Activated T-helper 1 cell treated with anti-CD3 and anti-CD28 coated beads, Interleukin-2, amount 50 U/mL, for 16 hours (primary cell): ENCODE data around the gene KLHDC10.
"Not testable (repeated sequence)": the region's sequence is repeated elsewhere in the genome, so short reads cannot be mapped to it uniquely, and the experiment has no call there.

ENCODE experiments used
- DNase-seq, 2 donors: peaks; one replicate each; pipeline ENCODE4 v3.0.0-alpha.2; 2020; ENCODE audit warnings: low read depth in 1 of 2, low spot score in 1 of 2

Gene KLHDC10

DNA sequence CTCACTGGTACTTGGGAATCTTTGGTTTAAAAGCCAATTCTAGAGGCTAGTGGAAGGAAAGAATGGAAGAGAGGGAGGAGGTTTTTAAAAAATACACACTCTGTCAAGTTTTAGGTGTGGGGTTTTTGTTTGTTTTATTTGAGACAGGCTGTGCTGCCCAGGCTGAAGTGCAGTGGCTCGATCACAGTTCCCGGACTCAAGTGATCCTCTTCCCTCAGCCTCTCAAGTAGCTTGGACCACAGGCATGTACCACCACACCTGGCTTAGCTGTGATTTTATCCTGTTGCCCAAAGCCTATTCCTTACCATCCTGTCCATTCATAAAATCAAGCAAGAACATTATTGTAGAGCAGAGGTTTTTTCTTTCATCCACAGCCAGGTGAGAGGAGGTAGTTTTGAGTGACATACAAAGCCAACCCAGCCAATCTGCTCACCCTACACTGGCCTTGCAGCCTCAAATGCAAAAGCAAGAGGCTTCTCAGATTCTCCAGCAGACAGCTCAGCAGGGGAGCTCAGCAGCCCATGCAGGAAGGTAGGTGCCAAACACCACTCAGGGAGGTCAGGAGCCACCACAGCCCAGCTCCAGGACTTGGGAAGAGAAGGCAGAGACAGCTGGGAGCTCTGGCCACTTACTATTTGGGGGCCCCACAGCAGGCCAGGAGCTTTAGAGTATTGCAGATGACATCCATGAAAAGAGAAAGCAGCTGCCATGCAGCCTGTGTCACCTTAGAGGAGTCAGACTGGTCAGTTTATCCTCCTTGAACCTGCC lies 69.0 kb downstream of the KLHDC10 start:
- DNase-seq: no peak

GRCh38 chr7:130140551-130141160 lies 70.3 kb downstream of the KLHDC10 start:
- no peak for DNase-seq

DNA sequence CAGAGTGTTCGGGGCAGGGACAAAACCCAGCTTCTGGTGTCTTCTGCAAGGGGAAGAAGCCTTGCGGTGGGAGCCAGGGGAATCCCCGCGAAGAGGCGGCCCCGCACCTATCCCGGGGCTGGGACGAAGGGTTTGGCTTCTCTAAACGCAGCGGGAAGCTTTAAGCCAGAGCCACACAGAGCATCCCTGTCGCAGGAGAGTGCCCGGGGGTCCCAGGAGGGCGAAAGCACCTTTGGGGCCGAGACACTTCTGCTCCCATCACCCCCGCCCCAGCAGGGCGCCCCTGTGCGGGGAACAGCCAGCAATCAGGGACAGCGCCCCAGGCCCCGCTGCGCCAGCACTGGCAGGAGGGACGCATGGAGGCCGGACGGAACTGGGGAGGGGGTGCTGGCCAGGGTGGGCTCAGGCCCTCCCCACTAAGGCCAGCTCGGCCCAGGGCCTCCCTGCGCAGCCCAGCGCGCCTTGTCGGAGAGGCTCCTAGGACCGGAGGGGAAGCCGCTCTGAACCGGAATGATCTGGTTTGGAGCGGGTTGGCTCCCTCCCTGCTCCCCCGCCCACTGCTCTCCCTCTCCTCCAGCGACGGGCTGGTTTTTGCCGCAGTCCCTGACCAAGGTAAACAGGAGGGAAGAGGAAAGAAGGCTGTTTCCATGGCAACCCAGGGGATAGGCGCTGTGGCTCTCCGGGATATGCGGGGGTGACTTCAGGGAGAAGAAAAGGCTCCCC lies 71.0 kb downstream of the KLHDC10 start:
- peak in 1 of 2 donors; percentile 20 for DNase-seq

DNA sequence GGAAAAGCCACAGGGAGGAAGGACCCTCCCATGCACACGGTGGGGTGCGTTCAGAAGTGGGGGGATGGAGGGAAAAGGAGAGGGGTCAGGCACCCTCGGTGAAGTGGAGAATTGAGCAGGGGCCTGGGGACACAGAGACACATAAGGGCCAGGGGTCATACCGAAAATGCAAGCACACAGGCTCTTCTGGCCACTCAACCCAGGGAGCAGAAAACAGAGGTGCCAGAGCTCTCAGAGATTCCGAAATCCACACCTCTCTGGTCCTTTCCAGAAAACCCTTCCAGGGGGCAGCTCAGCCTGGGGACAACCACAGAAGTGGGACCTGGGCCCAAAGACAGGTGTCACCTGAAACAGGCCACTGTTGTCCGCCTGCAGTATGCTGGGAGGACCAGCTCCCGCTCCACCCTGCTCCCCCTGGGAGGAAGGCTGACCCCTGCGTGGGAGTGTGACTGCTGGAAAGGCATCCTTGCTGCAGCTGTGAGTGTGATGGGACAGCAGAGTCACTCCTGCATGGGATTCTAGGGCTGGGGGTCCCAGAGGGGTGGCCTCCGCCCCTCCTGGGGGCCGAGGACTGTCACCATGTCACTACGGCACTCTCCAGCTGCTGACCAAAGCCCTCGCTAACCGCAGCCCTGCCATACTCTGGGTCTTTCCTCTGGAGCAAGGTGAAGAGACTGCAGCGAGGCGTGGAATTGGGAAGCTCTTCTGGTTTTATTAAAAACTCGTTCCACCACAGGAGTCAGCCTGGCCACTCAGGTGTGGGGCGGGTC lies 71.7 kb downstream of the KLHDC10 start:
- no peak for DNase-seq

DNA sequence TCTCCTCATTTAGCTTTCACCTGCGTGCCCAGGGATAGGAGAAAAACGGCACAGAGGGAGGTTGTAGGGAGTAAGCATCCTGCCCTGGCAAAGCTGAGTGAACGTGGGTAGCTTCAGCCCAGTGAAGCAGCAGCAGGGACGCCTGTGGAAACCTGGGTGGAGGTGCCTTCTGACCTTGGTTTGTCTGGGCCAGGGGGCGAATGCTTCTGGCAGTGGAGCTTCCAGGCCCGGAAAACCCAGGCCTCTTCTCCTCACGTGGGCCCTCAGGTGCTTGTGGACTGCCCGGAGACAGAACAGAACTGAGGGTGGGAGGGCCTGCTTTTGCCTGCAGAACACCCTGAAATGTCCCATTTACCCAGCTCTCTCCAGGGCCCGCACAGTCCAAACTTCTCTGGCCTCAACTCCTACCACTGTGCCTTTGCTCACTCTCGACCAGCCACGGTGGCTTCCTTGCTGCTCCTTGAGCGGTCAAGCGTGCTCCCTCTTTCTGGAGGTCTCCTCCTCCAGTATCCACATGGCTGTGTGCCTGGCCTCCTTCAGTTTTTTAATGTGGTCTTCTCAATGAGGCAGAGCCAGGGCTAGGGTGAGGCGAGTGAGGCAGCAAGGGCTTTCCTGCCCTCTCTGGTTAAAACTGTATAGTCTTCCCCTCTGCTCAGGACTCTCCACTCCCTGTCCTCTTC lies 72.5 kb downstream of the KLHDC10 start:
- no peak for DNase-seq

- no peak for DNase-seq
Measured at GRCh38 chr7:130143334-130143732, 73.0 kb downstream of the KLHDC10 start.

- no peak for DNase-seq
Measured at GRCh38 chr7:130143986-130144311, 73.6 kb downstream of the KLHDC10 start.

DNA sequence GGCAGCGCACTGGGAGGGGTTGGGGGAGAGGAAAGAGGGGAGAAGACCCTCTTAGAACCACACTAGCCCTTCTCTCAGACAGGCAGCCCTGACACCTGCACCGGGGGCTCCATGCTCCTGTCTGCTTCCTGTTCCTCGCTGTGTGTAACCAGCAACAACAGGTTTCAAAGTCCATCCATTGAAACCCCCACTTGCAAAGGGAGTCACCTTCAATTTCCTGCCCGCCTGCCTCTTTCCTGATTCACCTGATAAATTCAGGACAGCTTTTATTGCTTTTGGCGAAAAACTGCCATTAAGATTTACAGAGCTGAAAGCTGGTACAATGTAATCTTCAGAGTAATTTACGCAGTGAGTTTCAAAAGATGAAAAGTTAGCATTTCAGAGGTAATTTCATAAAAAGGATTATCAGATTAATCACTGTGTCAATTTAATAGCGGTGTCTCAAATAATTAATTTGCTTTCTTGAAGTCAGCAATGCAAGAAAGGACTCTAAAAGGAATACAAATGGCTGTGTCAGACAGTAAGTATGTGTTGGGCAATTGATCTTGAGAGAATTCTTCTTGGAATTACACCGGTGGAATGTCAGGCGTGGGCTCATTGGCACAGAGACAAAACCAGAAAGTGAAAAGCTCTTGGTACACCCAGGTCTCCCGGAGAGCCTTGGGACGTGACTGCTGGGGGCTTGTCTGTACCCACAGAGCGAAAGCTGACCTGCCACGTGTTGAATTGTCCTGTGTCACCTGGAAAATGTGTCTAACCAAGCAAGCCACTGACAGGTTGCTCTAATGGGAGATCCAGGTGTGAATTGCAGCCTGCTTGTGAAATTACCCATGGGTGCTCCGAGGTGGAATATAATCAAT lies 74.2 kb downstream of the KLHDC10 start:
- no peak for DNase-seq

GRCh38 chr7:130145424-130146100 lies 75.2 kb downstream of the KLHDC10 start:
- no peak for DNase-seq

DNA sequence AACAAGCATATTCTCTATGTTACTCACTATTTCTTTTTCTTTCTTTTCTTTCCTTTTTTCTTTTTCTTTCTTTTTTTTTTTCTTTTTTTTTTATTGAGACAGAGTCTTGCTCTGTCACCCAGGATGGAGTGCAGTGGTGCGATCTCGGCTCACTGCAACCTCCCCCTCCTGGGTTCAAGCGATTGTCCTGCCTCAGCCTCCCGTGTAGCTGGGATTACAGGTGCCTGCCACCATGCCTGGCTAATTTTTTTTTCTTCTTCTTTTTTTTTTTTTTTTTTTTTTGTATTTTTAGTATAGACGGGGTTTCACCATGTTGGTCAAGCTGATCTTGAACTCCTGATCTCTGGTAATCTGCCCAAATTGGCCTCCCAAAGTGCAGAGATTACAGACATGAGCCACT lies 75.8 kb downstream of the KLHDC10 start:
- not testable (repeated sequence) for DNase-seq

DNA sequence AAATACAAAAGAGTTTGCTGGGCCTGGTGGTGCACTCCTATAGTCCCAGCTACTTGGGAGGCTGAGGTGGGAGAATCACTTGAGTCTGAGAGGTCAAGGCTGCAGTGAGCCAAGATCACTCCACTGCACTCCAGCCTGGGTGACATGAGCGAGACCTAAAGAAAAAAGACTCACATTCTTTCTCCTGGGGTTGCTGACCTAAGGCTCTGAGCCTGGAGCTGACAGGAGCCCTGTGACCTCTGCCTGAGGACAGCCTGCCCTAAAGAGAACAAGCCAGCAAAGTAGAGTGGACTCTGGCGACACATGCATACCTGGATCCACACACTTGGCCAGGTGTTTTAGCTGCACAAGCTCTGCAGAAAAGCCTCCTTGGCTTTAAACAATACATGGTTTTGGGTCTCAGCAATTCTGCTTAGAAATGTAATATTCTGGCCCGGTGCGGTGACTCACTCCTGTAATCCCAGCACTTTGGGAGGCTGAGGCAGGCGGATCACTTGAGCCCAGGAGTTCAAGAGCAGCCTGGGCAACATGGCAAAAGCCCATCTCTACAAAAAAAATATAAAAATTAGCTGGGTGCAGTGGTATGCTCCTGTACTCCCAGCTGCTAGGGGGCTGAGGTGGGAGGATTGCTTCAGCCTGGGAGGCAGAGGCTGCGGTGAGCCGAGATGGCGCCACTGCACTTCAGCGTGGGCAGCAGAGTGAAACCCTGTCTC lies 76.5 kb downstream of the KLHDC10 start:
- DNase-seq: no peak

DNA sequence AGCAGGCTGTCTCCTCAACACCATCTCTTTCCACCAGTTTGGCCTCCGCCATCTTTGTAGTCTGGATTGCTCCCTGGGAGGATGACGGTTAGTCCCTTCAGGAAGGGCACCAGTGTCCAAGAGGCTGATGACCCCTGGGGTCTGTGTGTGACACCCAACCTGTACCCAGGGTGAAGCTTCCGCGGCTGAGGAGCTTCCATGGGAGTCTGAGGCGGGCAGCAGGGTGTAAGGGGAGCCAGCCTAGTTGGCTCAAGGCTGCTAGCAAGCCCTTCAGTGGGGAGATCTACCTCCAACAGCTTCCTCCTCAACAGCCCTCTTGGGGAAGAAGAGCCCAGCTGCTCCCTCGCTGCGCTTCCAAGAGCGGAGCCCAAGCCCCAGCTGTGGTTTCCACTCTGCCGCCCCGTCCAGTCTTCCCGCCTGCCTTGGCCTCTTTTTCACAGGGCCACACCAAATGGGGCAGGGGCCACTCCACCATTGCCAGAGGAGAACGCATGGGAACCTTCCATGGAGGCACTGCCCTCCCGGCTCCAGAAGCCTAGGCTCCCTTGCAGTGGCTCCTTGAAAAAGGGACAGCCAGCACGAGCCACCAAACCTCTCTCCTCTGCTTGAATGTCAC lies 77.5 kb downstream of the KLHDC10 start:
- DNase-seq: no peak

GRCh38 chr7:130148561-130148960 lies 78.2 kb downstream of the KLHDC10 start:
- DNase-seq: no peak

- DNase-seq: no peak
Measured at GRCh38 chr7:130149281-130150139, 79.2 kb downstream of the KLHDC10 start.

- no peak for DNase-seq
Measured at GRCh38 chr7:130150587-130150986, 80.3 kb downstream of the KLHDC10 start.

- no peak for DNase-seq
Measured at GRCh38 chr7:130151591-130152492, 81.5 kb downstream of the KLHDC10 start.
